IMR-90 (cell line): ENCODE data around the gene SLC6A11.

Source experiments
- BHLHE40 ChIP-seq: fragments of 150-350 bp; IDR thresholded peaks from 2 replicates; pipeline ENCODE4 v1.6.1; 2016; ENCODE audit warnings: mild to moderate bottlenecking, low read depth, low read length
- CEBPB ChIP-seq: IDR thresholded peaks from 2 replicates; pipeline ENCODE4 v1.6.1; 2012; ENCODE audit warnings: low read depth, low read length, improper control_type of control experiment
- MAZ ChIP-seq: IDR thresholded peaks from 2 replicates; pipeline ENCODE4 v1.6.1; 2012; ENCODE audit warnings: low read depth, mild to moderate bottlenecking, low read length, improper control_type of control experiment, moderate library complexity, borderline replicate concordance
- MXI1 ChIP-seq: IDR thresholded peaks from 2 replicates; pipeline ENCODE4 v1.6.1; 2012; ENCODE audit warnings: low read depth, mild to moderate bottlenecking, low read length, moderate library complexity, borderline replicate concordance
- POLR2A ChIP-seq: IDR thresholded peaks from 2 replicates; pipeline ENCODE4 v1.6.1; 2012; ENCODE audit warnings: mild to moderate bottlenecking, low read depth, low read length
- RAD21 ChIP-seq: IDR thresholded peaks from 2 replicates; pipeline ENCODE4 v1.6.1; 2012; ENCODE audit warnings: low read length, improper control_type of control experiment
- RFX5 ChIP-seq: IDR thresholded peaks from 2 replicates; pipeline ENCODE4 v1.8.0; 2012; ENCODE audit warnings: low read depth, mild to moderate bottlenecking, low read length, moderate library complexity
- SMC3 ChIP-seq: fragments of 150-350 bp; IDR thresholded peaks from 2 replicates; pipeline ENCODE4 v1.6.1; 2016; ENCODE audit warnings: low read depth, mild to moderate bottlenecking, antibody characterized with exemption, low read length, moderate library complexity
- USF2 ChIP-seq: fragments of 150-350 bp; IDR thresholded peaks from 2 replicates; pipeline ENCODE4 v1.6.1; 2017; ENCODE audit warnings: mild to moderate bottlenecking, antibody characterized with exemption, low read length, low read depth
- TF ChIP-seq, protein P1 (sequence below): conservative IDR thresholded peaks from 2 replicates; pipeline ENCODE4 v1.5.1; 2012; ENCODE audit warnings: mild to moderate bottlenecking, low read depth, low read length, improper control_type of control experiment

DNA sequence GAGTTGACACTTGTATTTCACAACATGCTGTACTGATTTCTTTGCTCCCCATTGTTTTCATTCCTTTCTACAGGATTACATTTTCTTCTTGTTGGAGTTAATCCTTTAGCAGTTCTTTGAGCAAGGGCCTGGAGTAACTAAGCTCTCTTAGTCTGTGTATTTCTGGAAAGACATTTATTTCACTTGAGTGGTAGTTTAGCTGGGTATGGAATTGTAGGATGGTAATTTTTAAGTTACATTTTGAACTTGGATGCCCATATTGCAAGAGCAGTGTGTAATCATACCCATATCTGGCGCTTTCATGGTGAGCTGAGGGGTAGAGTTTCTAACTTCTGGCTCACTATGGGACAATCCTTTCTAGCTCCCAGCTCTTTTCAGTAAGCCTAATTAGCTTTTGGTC, 74.6 kb downstream of the SLC6A11 start:
- TF ChIP-seq, protein P1, sequence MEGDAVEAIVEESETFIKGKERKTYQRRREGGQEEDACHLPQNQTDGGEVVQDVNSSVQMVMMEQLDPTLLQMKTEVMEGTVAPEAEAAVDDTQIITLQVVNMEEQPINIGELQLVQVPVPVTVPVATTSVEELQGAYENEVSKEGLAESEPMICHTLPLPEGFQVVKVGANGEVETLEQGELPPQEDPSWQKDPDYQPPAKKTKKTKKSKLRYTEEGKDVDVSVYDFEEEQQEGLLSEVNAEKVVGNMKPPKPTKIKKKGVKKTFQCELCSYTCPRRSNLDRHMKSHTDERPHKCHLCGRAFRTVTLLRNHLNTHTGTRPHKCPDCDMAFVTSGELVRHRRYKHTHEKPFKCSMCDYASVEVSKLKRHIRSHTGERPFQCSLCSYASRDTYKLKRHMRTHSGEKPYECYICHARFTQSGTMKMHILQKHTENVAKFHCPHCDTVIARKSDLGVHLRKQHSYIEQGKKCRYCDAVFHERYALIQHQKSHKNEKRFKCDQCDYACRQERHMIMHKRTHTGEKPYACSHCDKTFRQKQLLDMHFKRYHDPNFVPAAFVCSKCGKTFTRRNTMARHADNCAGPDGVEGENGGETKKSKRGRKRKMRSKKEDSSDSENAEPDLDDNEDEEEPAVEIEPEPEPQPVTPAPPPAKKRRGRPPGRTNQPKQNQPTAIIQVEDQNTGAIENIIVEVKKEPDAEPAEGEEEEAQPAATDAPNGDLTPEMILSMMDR = no peak
- no peak for TF ChIP-seq POLR2A
- no peak for TF ChIP-seq RAD21
- TF ChIP-seq RFX5 = no peak
- TF ChIP-seq MXI1 = no peak
- TF ChIP-seq MAZ = no peak
- no peak for TF ChIP-seq CEBPB
- TF ChIP-seq SMC3 = no peak
- TF ChIP-seq BHLHE40 = no peak
- no peak for TF ChIP-seq USF2
